Purkinje cell (primary cell): Measurements from ENCODE around the gene SNX3. TPM values are rescaled to one million over a fixed set of nuclear protein-coding genes. Genes with fewer than 3 reads are reported as not detected.

Source experiments
- polyA plus RNA-seq: library from polyadenylated mRNA; unstranded; fragments of >200 nt; fragmentation: Nextera tagmentation; gene quantifications from 2 replicates; pipeline ENCODE4 v1.2.1, GENCODE V29; 2014

Gene SNX3
- polyA plus RNA-seq = 409 and 427 TPM in 2 replicates

GRCh38 chr6:108260809-108261569 is at the start of gene SNX3:
TSS of gene SNX3 (minus strand) at chr6:108261040. CDS start at chr6:108260921, 119 bp downstream.

GRCh38 chr6:108294727-108295625 is 34.1 kb upstream of the SNX3 start, which contains the start of gene AFG1L:
TSS of gene AFG1L (plus strand) at chr6:108295054. CDS start at chr6:108295080, 26 bp downstream.

GRCh38 chr6:108165714-108166663 is 94.9 kb downstream of the SNX3 start, which contains the start of gene NR2E1:
TSS of gene NR2E1 (plus strand) at chr6:108166022. CDS start at chr6:108166766, 744 bp downstream.

Other genes with a start within 250 kb of the SNX3 start
- 82.2 and 103 TPM in 2 replicates for gene OSTM1, start 186.3 kb downstream of the SNX3 start, polyA plus RNA-seq
- not detected in 2 replicates for gene NR2E1, start 95.0 kb downstream of the SNX3 start, polyA plus RNA-seq
- 5.0 and 16.1 TPM in 2 replicates for gene AFG1L, start 34.0 kb upstream of the SNX3 start, polyA plus RNA-seq